ENCODE results near the gene DLGAP4. TPM values are rescaled to one million over a fixed set of nuclear protein-coding genes. Genes with fewer than 3 reads are reported as not detected.

DLGAP4 gene
- total RNA-seq, 4 donors from 2014 or later: 33.5 to 159 (median 56.6) TPM

DNA sequence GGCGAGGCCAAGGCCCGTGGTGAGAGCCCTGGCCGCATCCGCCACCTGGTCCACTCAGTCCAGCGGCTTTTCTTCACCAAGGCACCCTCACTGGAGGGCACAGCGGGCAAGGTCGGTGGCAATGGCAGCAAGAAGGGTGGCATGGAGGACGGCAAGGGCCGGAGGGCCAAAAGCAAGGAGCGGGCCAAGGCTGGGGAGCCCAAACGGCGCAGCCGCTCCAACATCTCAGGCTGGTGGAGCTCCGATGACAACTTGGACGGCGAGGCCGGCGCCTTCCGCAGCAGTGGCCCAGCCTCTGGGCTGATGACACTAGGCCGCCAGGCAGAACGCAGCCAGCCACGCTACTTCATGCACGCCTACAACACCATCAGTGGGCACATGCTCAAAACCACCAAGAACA lies 126.0 kb downstream of the DLGAP4 start:
- in situ Hi-C loops (cut with MboI; ENCODE audit: low pct_ligation_motif_present in 1 of 4, low pct_unique_long_range_greater_than_20kb in 1 of 4, low sequenced_read_pairs in 3 of 4) (loop anchor here (25.0 kb wide), 2 partner anchors 220 to 445 kb away; no protein-coding TSS in a partner anchor), intact Hi-C loops (cut with DNase I; ENCODE audit: low total_unique reads) (no loop called here)
- 93% methylated on average over 19 of the region's 23 CpGs; no CpG with 5 or more reads in 1 of the 2 donors for WGBS, 2 donors (ENCODE audit: low coverage in 1 of 2)
- no peak for TF ChIP-seq EP300 (IDR thresholded peaks at IDR 0.05; ENCODE audit: low read depth)
- no peak for TF ChIP-seq CTCF (IDR thresholded peaks at IDR 0.05)
- no peak for TF ChIP-seq POLR2A (IDR thresholded peaks at IDR 0.05)
- TF ChIP-seq POLR2AphosphoS5 (IDR thresholded peaks at IDR 0.05): no peak
- DNase-seq: no peak
- no peaks in the 10 kb centered on the region for H3K36me3 ChIP-seq
- H3K27ac ChIP-seq: no peak overlapping the region
- no peak overlapping the region for H3K4me3 ChIP-seq
- no peaks in the 10 kb centered on the region for H3K27me3 ChIP-seq
- no peaks in the 10 kb centered on the region for H3K9me3 ChIP-seq
- peaks cover 0 to 4% (median 4%) of the 10 kb centered on the region in 4 donors for H3K4me1 ChIP-seq

- H3K9me3 ChIP-seq: no peaks in the 10 kb centered on the region
- WGBS, 2 donors (ENCODE audit: low coverage in 1 of 2): 65 to 75% methylated on average over 1 to 2 of the region's 2 CpGs
- DNase-seq: no peak
- no peak for TF ChIP-seq CTCF (IDR thresholded peaks at IDR 0.05)
- TF ChIP-seq EP300 (IDR thresholded peaks at IDR 0.05; ENCODE audit: low read depth): no peak
- no peak for TF ChIP-seq POLR2AphosphoS5 (IDR thresholded peaks at IDR 0.05)
- no peak for TF ChIP-seq POLR2A (IDR thresholded peaks at IDR 0.05)
- no peak overlapping the region for H3K4me3 ChIP-seq
- intact Hi-C loops (cut with DNase I; ENCODE audit: low total_unique reads) (no loop called here), in situ Hi-C loops (cut with MboI; ENCODE audit: low pct_ligation_motif_present in 1 of 4, low pct_unique_long_range_greater_than_20kb in 1 of 4, low sequenced_read_pairs in 3 of 4) (loop anchor here (25.0 kb wide), 2 partner anchors 222 to 447 kb away; no protein-coding TSS in a partner anchor)
- peaks cover 0 to 4% (median 4%) of the 10 kb centered on the region in 4 donors for H3K4me1 ChIP-seq
- no peaks in the 10 kb centered on the region for H3K27me3 ChIP-seq
- H3K27ac ChIP-seq: no peak overlapping the region
- H3K36me3 ChIP-seq: no peaks in the 10 kb centered on the region
Measured at GRCh38 chr20:36434383-36434782, 128.2 kb downstream of the DLGAP4 start.

DNA sequence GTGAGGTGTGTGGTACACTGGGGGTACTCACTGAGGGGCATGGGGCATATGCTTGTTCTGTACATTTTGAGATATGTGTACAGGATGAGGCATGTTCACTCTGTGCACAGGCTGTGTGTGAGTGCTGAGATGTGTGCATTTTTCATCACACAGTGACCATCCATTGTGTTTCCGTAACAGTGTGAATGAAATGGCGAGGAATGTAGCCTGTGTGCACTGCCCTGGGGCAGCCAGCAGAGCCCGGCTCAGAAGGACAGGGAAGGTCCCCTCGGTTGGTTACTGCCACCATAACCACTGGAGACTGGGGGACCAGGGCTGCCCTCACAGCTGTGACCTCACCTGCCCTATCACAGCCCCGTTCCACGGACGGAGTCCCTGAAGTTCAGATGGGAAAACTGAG lies 129.0 kb downstream of the DLGAP4 start:
- in situ Hi-C loops (cut with MboI; ENCODE audit: low pct_ligation_motif_present in 1 of 4, low pct_unique_long_range_greater_than_20kb in 1 of 4, low sequenced_read_pairs in 3 of 4) (loop anchor here (25.0 kb wide), 2 partner anchors 223 to 448 kb away; no protein-coding TSS in a partner anchor), intact Hi-C loops (cut with DNase I; ENCODE audit: low total_unique reads) (no loop called here)
- Histone ChIP-seq H3K27ac (no peak overlapping the region), H3K27me3 (no peaks in the 10 kb centered on the region), H3K9me3 (no peaks in the 10 kb centered on the region), H3K4me3 (no peak overlapping the region), H3K4me1 (peaks cover 0 to 4% (median 4%) of the 10 kb centered on the region in 4 donors), H3K36me3 (no peaks in the 10 kb centered on the region)
- TF ChIP-seq POLR2AphosphoS5 (IDR thresholded peaks at IDR 0.05) (no peak), EP300 (IDR thresholded peaks at IDR 0.05; ENCODE audit: low read depth) (no peak), CTCF (IDR thresholded peaks at IDR 0.05) (no peak), POLR2A (IDR thresholded peaks at IDR 0.05) (no peak)
- DNase-seq: no peak
- WGBS, 2 donors (ENCODE audit: low coverage in 1 of 2): 90% methylated on average over 2 to 7 of the region's 7 CpGs

DNA sequence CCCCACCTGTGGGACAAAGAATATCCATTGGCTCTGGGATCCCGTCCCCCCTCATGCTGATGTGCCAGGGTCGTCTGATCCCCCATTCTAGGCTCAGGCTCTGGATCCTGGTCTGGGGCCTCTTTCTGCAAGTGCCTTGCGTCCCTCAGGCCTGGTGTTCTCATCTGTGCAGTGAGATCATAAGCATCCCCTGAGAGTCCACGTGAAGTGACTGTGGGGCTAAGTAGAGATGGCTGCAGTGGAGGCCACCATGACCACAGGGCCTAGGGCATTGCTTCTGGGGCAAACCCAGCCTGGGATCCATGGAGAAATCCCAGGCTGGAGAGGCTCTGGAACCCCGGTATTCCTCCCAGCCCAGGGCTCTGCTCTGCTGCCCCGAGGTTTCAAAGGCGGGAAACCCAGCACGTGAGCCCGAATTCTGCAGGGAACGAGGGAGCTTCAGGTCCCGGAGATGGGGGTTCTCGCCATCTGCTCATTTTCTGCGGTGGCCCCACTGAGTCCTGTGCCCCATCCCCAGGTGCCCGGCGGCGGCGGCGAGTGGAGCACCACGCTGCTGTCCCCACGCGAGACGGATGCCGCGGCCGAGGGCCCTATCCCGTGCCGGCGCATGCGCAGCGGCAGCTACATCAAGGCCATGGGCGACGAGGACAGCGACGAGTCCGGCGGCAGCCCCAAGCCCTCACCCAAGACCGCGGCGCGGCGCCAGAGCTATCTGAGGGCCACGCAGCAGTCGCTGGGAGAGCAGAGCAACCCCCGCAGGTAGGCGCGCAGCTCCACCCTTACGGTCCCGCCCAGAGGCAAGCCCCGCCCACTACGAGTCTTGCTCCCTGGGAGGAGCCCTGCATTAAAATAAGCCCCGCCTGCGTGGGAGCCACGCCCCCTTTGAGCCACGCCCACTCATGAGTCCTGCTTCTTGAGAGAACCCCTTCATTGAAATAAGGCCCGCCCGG lies 129.7 kb downstream of the DLGAP4 start:
- intact Hi-C loops (cut with DNase I; ENCODE audit: low total_unique reads): no loop called here

More for the DNA sequence above, 129.7 kb downstream of the DLGAP4 start:
- Histone ChIP-seq H3K4me1 (peaks cover 0 to 4% (median 4%) of the 10 kb centered on the region in 4 donors), H3K9me3 (no peaks in the 10 kb centered on the region), H3K4me3 (peak overlapping the region in 3 of 4 donors; percentile 9 to 44 (median 32)), H3K27me3 (no peaks in the 10 kb centered on the region), H3K27ac (no peak overlapping the region), H3K36me3 (no peaks in the 10 kb centered on the region)
- DNase-seq: peak; percentile 86
- TF ChIP-seq POLR2AphosphoS5 (IDR thresholded peaks at IDR 0.05) (no peak), EP300 (IDR thresholded peaks at IDR 0.05; ENCODE audit: low read depth) (no peak)
- in situ Hi-C loops (cut with MboI; ENCODE audit: low pct_ligation_motif_present in 1 of 4, low pct_unique_long_range_greater_than_20kb in 1 of 4, low sequenced_read_pairs in 3 of 4): loop anchor here (25.0 kb wide), 2 partner anchors 224 to 449 kb away; no protein-coding TSS in a partner anchor
- 35 to 60% methylated on average over 1 to 56 of the region's 56 CpGs for WGBS, 2 donors (ENCODE audit: low coverage in 1 of 2)
